Hematopoietic multipotent progenitor cell (in vitro differentiated cells): ENCODE results near the gene BSG. TPM values are rescaled to one million over a fixed set of nuclear protein-coding genes. Genes with fewer than 3 reads are reported as not detected.
A peak's percentile ranks its signal among the peaks of the same experiment; 100 is the strongest.

Source experiments
- DNase-seq, 3 donors: peaks; one replicate each; pipeline ENCODE4 v3.0.0-alpha.2; 2011 to 2015; ENCODE audit warnings: low read depth in 2 of 3, low spot score in 2 of 3
- total RNA-seq: library from RNA; depleted of rRNA; stranded (reverse); fragments of >200 nt; gene quantifications from one replicate; pipeline ENCODE4 v1.2.3, GENCODE V29; 2012

BSG gene
- total RNA-seq, 1 donor, result 254 TPM

DNA sequence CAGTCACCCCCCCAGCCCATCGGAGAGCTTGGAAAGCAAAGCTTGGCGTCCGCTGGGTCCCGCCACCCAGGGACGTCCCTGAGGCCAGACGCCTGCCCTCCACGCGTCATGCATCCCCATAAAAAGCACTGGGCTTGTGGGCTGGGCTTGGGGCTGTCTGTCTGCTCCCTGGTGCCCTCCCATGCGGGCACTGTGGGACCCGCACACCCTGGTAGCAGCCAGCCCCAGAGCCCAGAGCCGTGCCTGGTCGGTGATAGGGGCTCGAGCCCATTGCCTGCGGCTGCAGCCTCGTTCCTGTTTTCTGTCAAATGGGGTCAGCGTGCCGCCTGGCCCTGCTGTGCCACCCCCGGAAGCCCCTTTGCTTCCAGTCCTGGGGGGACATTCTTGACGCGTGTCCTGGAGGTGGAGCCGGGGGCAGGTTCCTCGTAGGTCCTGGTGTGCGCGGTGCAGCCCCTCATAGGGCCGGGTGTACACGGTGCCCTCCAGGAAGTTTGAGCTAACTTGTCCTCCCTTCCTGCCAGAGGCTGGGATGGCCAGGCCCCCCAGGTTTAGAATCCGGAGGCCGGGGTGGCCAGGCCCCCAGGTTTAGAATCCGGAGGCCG lies 32.9 kb upstream of the BSG start:
- no peak for DNase-seq

DNA sequence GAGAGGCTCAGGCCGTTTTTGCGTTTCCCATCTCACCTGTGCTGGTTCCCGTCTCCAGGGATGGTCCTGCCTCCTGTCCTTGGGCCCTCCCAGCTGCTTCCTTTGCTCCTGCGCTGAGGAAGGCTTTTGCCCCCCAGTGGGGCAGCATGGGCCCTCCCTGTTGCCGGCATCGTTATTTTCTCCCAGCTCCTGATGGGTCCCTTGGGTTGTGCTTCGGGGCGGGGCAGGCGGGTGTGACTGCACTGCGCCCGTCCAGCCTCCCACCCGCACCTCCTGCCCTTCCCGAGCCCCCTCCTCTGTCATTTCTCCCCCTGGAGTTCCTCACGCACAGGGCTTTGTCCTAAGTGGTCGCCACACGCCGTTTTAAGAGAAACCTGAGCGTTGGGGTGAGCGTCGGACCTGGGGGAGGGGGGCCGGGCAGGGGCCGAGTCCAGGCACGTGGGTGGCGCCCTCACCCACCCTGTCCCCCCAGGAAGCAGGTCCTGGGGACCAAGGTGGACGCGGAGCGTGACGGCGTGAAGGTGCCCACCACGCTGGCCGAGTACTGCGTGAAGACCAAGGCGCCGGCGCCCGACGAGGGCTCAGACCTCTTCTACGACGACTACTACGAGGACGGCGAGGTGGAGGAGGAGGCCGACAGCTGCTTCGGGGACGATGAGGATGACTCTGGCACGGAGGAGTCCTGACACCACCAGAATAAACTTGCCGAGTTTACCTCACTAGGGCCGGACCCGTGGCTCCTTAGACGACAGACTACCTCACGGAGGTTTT lies 31.3 kb upstream of the BSG start:
- no peak for DNase-seq

DNA sequence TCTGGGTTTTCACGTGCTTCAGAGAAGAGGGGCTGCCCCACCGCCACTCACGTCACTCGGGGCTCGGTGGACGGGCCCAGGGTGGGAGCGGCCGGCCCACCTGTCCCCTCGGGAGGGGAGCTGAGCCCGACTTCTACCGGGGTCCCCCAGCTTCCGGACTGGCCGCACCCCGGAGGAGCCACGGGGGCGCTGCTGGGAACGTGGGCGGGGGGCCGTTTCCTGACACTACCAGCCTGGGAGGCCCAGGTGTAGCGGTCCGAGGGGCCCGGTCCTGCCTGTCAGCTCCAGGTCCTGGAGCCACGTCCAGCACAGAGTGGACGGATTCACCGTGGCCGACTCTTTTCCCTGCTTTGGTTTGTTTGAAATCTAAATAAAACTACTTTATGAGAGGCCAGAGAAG lies 30.7 kb upstream of the BSG start:
- DNase-seq, result no peak

DNA sequence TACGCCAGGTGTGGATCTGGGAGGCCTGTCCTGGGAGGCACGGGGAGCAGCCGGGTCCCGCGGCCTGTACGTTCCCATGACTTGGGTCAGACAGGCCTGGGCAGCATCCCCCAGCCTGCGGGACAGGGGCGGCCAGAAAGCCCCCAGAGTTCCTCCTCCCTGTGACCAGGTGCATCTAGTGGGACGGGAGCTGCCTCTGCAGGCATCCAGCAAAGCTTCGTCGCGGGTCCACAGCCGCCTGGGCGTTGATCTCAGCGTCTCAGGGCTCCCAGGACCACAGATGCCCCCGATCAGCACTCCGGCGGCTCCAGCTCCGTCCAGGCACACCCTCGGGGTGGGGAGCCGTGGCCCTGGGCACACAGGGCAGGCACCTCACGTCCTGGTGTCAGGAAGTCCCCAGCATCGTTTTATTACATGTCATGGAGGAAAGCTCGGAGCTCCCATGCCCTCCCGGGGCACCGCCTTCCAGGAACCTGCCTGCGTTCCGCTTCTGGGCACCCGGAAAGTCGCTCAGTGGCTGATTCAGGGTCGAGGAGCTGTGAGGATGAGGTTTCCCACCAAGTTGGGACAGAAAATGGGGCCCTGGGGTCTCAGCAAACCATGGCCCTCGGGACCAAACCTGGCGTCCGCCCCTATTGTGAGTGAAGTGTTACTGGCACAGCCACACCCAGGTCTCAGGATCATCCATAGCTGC lies 30.1 kb upstream of the BSG start:
- DNase-seq, result no peak

DNA sequence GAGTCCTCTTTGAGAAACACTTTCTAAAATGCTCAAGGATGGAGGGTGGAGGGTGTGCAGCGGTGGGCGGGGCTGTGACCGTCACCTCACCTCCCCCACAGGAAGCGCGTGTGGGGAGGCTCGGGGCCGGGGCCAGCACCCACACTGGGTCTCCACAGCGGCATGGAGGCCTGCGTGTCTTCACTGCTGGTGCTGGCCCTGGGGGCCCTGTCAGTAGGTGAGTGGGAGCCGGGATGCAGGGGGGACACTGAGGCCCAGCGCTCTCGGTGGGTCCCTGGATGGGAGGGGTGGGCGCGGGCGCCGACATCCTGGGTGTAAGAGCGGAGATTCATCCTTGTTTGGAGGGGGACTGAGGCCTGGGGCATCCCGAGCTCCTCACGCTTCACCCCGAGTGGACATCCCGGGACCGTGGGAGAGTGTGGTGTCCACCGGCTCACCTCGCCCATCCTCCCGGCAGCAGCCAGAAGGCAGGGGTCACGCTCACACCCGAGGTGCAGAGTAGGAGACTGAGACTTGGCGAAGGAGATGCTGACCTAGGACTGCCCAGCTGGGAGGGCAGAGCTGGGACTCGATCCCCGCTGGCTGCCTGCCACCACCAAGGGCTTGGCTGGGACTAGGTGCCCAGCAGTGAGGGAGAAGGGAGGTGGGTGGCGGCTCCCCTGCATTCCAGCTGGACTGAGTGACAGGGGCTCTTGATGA lies 28.3 kb upstream of the BSG start, which contains the start of gene GZMM:
TSS of gene GZMM (plus strand) at position 144 of the 699 bp plus-strand sequence. CDS start at position 163, 19 bp downstream.
- peak in 2 of 3 donors; percentile 32 to 49 for DNase-seq

DNA sequence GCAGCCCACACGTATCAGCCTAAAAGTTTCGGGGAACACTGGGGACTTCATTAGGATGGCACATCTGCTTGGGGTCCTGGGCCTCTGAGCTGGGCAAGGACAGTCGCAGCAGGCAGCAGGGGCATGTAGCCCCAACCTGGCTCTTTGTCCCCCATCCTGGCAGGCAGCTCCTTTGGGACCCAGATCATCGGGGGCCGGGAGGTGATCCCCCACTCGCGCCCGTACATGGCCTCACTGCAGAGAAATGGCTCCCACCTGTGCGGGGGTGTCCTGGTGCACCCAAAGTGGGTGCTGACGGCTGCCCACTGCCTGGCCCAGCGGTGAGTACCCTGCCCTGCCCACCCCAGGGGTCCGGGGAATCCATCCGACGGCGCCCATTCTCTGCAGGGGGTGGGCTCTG lies 25.3 kb upstream of the BSG start:
- DNase-seq, result no peak

DNA sequence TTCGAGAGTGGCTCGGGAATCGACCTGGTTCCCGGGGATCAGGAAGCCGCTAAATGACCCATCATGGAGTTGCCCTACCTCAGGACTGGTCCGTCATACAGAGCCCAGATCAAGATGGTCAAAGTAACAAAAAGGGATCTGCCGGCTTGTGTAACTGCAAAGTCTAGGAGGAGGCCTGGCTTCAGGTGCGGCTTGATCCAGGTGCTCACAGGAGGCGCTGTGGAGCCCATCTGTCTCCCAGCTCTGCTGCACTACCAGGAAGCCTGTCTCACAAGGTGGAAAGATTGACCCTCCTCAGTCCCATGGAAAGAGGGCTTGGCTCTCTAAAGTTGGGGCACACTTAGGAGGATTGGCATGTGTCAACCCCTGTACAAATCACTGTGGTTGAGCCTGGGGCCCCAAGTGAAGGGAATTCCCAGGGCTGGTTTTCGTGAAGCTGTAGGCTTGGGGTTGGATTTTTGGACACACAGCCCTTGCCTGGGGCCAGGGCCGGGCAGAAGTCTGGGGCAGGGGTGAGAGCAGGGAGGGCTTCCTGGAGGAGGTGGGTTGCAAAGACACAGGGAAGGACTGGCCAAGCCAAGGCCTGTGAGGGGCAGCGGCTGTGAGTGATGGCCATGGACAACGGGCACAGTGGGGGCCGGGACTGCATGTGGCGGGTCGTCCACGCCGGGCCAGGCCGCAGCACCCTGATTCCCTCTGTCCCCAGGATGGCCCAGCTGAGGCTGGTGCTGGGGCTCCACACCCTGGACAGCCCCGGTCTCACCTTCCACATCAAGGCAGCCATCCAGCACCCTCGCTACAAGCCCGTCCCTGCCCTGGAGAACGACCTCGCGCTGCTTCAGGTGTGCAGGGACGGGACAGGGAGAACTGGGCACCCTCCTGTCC lies 24.3 kb upstream of the BSG start:
- DNase-seq, result no peak

DNA sequence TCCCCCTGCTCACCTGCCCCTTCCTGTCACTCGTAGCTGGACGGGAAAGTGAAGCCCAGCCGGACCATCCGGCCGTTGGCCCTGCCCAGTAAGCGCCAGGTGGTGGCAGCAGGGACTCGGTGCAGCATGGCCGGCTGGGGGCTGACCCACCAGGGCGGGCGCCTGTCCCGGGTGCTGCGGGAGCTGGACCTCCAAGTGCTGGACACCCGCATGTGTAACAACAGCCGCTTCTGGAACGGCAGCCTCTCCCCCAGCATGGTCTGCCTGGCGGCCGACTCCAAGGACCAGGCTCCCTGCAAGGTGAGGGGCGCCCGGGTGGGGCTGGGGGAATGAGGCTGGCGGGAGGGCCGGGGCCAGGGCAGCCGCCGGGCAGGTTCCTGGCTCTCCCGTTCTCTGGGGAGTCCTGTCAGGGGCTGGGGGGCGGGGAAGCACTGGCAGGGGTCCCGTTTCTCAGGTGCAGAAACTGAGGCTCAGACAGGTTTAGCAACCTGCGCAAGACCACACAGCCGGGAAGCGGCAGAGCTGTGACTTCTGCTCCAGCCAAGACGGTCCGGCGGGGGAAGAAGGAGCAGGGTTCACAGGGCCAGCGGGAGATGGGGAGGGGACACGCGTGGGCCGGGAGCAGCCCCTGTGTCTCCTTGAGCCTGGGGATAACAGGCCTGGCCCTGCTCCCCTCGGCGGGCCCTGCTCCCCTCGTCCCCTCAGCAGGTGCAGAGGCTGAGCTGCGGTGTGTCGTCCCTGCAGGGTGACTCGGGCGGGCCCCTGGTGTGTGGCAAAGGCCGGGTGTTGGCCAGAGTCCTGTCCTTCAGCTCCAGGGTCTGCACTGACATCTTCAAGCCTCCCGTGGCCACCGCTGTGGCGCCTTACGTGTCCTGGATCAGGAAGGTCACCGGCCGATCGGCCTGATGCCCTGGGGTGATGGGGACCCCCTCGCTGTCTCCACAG lies 23.2 kb upstream of the BSG start:
- DNase-seq, result no peak

DNA sequence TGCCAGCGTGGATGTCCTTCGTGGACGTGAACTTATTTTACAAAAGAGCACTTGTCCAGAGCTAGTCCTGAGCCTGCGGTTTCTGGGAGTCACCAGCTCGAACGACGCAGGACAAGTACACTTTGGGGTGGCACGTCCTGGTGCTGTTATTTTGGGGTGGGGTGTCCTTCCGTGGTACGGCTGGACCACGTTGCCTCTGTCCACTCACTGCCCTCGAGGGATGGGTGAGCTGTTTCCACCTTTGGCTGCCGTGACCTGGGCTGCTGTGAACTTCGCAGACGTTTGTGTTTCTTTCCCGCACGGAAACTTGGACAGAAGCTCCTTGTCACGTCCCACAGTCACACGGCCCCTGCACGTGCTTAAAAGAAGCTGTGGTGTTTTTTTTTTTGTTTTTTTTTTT lies 17.6 kb upstream of the BSG start:
- DNase-seq, result no peak

DNA sequence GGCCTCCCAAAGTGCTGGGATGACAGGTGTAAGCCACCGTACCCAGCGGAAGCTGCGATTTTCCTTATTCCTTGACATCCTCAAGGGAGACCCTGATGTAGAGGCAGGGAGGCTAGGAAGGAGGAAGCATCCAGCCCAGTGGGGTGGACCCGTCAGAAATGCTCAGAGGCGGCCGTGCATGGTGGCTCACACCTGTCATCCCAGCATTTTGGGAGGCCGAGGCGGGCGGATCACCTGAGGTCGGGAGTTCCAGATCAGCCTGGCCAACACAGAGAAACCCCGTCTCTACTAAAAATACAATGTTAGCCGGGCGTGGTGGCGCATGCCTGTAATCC lies 17.0 kb upstream of the BSG start:
- no peak for DNase-seq

DNA sequence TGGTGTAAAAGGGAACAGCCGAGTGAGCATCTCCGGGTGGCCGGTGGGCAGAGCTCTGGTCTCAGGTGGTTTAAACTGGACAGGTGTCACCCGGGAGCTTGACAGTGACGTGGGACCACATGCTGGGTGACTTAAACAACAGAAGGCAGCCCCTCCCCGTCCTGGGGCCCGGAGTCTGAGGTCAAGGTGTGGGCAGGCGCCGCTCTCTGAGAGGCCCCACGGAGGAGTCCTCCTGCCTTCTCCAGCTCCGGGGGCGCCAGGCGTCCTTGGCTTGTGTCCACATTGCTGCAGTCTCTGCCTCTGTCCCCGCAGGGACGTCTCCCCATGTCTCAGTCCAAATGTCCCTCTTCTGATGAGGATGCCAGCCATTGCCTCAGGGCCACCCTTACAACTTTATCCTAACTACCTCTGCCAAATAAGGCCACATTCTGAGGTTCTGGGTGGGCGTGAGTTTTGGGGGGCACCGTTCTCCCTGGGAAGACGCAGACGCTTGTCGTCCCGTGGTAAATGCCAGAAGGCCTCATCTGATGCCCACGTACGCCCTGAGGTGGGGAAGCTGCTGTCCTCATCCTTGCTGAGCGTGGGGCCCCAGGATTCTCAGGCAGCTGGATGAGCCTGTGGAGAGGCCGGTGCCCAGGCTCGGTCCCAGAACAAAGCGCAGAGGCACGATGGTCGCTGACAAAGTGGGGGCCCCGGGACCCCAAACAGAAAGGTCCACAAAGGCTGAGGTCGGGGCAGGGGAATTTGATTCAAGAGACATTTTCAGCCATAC lies 15.6 kb upstream of the BSG start:
- no peak for DNase-seq

DNA sequence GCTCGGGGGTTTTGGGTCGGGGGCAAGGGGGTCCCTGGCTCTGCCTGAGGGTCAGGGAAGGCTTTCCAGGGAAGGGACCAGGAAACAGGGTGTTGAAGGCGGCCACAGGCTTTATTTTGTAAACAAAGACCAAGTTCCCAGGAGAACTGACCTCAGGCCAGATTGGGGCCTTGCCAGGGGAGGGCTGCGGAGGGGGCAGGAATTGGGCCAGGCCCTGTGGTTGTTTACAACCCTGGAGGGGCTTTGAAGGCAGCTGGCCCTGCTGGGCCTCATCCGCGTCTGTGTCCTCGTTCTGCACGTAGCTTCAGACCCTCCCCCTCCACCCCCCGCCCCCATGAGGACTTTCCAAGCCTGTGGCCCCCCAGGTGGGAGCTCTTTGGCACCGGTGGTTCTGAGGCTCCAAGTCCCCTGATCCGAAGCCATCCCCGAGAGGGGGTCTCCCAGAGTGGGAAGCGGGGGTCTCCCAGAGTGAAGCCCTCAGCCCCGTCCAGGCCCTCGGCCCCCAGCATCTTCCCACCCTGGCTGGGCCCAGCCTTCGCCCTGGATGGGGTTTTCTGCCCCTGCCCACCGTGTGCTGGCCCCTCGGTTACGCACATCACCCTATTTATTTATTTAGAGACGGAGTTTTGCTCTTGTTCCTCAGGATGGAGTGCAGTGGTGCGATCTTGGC lies 13.5 kb upstream of the BSG start:
- no peak for DNase-seq

DNA sequence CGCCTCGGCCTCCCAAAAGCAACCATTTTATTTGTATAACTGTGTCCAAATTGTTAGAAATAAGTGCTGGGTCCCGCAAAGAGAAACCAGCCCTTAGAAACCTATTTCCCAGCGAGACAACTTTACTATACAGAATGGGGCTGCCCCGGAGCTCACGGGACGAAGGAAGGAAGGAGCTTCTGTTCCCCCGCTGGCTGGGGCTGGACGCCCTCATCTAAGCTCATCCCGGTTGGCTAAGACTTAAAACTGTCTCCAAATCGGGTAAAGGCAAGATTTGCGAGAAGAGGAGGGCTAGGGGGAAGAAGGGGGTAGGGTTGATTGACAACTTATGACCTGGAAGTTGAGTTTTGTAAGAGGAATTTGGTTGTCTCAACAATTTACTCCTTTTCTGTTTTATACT lies 12.3 kb upstream of the BSG start:
- no peak for DNase-seq

DNA sequence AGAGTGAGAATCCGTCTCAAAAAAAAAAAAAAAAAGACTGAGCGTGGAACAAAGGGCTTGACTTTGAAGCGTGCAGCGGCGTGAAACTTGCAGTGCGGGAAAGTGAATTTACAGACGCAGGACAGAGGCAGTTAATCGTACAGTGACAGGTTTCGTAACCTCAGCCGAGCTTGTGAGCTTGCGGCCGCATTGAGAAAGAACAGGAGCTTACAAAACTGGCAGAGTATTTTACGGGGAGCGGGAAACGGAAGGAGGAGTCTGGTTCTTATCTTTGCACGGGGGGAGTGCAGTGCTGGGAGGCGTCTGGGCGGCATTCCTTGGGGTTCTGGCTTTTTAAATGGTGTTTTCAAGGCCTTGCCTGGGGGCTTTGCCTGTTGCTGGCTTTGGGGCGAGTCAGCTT lies 6.0 kb upstream of the BSG start:
- no peak for DNase-seq

DNA sequence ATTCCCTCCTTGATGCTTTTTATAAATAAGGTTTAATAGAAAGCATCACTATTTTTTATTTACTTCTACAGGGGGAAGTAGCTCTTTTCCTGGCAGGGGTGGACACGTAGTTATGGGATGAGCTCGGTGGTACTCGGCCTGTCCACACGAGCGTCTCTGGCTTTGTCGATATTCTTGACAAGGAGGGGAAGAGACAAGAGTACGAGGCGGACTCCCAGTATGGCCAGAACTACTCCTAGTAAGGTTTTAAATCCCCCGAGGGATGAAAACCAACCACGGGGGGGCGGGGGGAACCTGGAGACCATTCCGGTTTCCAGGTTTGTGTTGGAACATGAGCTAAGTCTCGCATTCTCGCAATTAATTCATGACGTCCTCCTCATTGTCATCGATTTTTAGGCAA lies 5.6 kb upstream of the BSG start:
- no peak for DNase-seq

DNA sequence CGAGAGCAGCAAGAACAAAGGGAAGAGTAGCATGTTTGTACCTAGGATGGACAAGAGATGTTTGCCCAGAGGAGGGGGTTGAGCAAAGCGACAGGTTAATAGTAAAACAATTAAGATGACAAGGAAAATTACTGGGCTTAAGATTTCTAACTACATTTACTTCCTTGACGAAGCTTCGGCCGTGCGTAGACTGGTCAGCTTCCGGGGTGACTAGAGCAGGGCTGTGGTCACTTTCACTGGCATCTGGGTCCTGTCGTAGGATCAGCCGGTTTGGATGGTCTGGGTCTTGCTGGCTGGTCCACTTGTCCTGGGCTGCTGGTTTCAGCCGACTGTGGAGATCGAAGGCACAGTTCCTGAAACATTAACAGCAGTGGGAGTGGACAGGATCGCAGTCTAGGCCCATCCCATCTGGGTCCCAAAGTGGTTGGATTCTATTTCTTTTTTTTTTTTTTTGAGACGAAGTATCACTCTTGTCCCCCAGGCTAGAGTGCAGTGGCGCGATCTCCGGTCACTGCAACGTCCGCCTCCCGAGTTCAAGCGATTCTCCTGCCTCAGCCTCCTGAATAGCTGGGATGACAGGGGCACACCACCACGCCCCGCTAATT lies 5.0 kb upstream of the BSG start:
- no peak for DNase-seq

DNA sequence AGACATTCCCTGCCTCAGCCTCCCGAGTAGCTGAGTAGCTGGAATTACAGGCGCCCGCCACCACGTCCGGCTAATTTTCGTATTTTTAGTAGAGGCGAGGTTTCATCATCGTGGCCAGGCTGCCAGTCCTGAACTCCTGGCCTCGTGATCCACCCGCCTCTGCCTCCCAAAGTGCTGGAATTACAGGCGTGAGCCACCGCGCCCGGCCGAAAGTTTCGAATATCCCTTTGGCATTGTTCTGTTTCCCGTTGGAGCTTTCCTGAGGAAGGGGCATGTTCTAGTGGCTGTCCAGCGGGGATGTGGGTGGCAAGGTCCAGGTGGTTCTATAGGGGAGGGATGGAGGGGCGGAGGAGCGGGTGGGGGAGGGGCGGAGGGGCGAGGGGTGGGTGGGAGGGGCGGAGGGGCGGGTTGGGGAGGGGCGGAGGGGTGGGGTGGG lies 2.1 kb upstream of the BSG start:
- DNase-seq, result no peak
